GM23248 (cell line): ENCODE results near the gene RXRA. TPM values are rescaled to one million over a fixed set of nuclear protein-coding genes. Genes with fewer than 3 reads are reported as not detected.

Source experiments
- DNase-seq: peaks from one replicate; pipeline ENCODE4 v3.0.0-alpha.2; 2015
- H2AFZ ChIP-seq: fragments of 200-600 bp; sonication (generic); 2 replicates; pipeline ENCODE4 v1.6.1; 2016; ENCODE audit warnings: antibody characterized with exemption
- H3F3A ChIP-seq: fragments of 200-600 bp; sonication (generic); 2 replicates; pipeline ENCODE4 v1.6.1; 2016; ENCODE audit warnings: mild to moderate bottlenecking, antibody characterized with exemption, mixed run types; ENCODE audit not compliant: insufficient read depth
- H3K27ac ChIP-seq: fragments of 200-600 bp; sonication (generic); 2 replicates; pipeline ENCODE4 v1.5.1; 2016; ENCODE audit warnings: mild to moderate bottlenecking
- H3K27me3 ChIP-seq: fragments of 200-600 bp; sonication (generic); replicated peaks from 2 replicates; pipeline ENCODE4 v1.6.1; 2016; ENCODE audit warnings: mild to moderate bottlenecking; ENCODE audit not compliant: insufficient read depth
- H3K36me3 ChIP-seq: fragments of 200-600 bp; sonication (generic); 2 replicates; pipeline ENCODE4 v1.6.1; 2016; ENCODE audit warnings: low read depth, mild to moderate bottlenecking
- H3K4me1 ChIP-seq: fragments of 200-600 bp; sonication (generic); 2 replicates; pipeline ENCODE4 v1.6.1; 2016; ENCODE audit warnings: mild to moderate bottlenecking; ENCODE audit not compliant: insufficient read depth
- H3K4me2 ChIP-seq: fragments of 200-600 bp; sonication (generic); one replicate; pipeline ENCODE4 v1.6.1; 2016; ENCODE audit warnings: mild to moderate bottlenecking; ENCODE audit not compliant: unreplicated experiment
- H3K4me3 ChIP-seq: fragments of 200-600 bp; sonication (generic); 2 replicates; pipeline ENCODE4 v1.5.1; 2016; ENCODE audit warnings: mild to moderate bottlenecking
- H3K79me2 ChIP-seq: fragments of 200-600 bp; sonication (generic); 2 replicates; pipeline ENCODE4 v1.6.1; 2016; ENCODE audit warnings: mild to moderate bottlenecking; ENCODE audit not compliant: insufficient read depth
- H3K9ac ChIP-seq: fragments of 200-600 bp; sonication (generic); 2 replicates; pipeline ENCODE4 v1.6.1; 2016; ENCODE audit warnings: mild to moderate bottlenecking
- H3K9me2 ChIP-seq: fragments of 200-600 bp; sonication (generic); 2 replicates; pipeline ENCODE4 v1.6.1; 2016; ENCODE audit warnings: mixed run types, mild to moderate bottlenecking, moderate library complexity; ENCODE audit not compliant: insufficient read depth
- H3K9me3 ChIP-seq: fragments of 200-600 bp; sonication (generic); one replicate; pipeline ENCODE4 v1.6.1; 2017; ENCODE audit warnings: low read depth
- H4K20me1 ChIP-seq: fragments of 200-600 bp; sonication (generic); 2 replicates; pipeline ENCODE4 v1.6.0; 2016; ENCODE audit not compliant: insufficient read depth
- EZH2 ChIP-seq: fragments of 200-600 bp; sonication (generic); IDR thresholded peaks from 2 replicates; pipeline ENCODE4 v1.6.1; 2018; ENCODE audit warnings: antibody characterized with exemption, mild to moderate bottlenecking; ENCODE audit not compliant: insufficient read depth, poor library complexity, severe bottlenecking
- EZH2phosphoT487 ChIP-seq: fragments of 200-600 bp; sonication (generic); IDR thresholded peaks from 2 replicates; pipeline ENCODE4 v1.6.1; 2018; ENCODE audit warnings: antibody characterized with exemption, moderate library complexity, mild to moderate bottlenecking, low read depth; ENCODE audit not compliant: insufficient read depth
- WGBS, 2 experiments: methylation state at CpG; one replicate each; pipeline ENCODE4 v1.1.6; 2015 to 2017; ENCODE audit warnings: low lambda C conversion rate in 2 of 2, low coverage in 1 of 2; ENCODE audit errors: missing lambda C conversion rate in 2 of 2; 5-methylcytosine and 5-hydroxymethylcytosine counted together
- in situ Hi-C: fragments of 300-500 bp; cut with MboI; formaldehyde crosslinking; loops from 2 replicates; pipeline ENCODE4 v1.15.0; 2020
- polyA plus RNA-seq: library from polyadenylated mRNA; unstranded; fragments of >200 nt; fragmentation: Nextera tagmentation; extraction: Ambion mirVana; gene quantifications from 2 replicates; pipeline ENCODE4 v1.2.1, GENCODE V29; 2016
- total RNA-seq: library from RNA; depleted of rRNA; stranded (reverse); fragments of >200 nt; shearing (Covaris generic); gene quantifications from 2 replicates; pipeline ENCODE4 v1.2.3, GENCODE V29; 2014

Gene RXRA
- total and polyA plus RNA-seq, 2 experiments from 2014 or later, result 3.9 to 34.8 TPM

- TF ChIP-seq EZH2phosphoT487, result no peak
- no peak for TF ChIP-seq EZH2
- Histone ChIP-seq H3K36me3 (no peaks in the 10 kb centered on the region), H3K27ac (peak overlapping the region; percentile 86), H3K4me2 (peak overlapping the region; percentile 83), H3K4me3 (peak overlapping the region; percentile 85), H3K9me3 (no peaks in the 10 kb centered on the region), H3K79me2 (peaks cover 66% of the 10 kb centered on the region), H2AFZ (peak overlapping the region; percentile 25), H3F3A (peaks cover 8% of the 10 kb centered on the region; the same call in 1 of the 2 replicates), H3K27me3 (no peaks in the 10 kb centered on the region), H3K9ac (peak overlapping the region; percentile 84), H3K9me2 (no peaks in the 10 kb centered on the region), H3K4me1 (peaks cover 22% of the 10 kb centered on the region), H4K20me1 (no peaks in the 10 kb centered on the region; the same call in 1 of the 2 replicates)
- 3 to 4% methylated on average over 16 of the region's 16 CpGs for WGBS, 2 experiments
- in situ Hi-C loops, result no loop called here
- peak; percentile 68 for DNase-seq
These were observed 2.1 kb downstream of the RXRA start for GRCh38 chr9:134328341-134328840.

GRCh38 chr9:134328841-134329575, 2.8 kb downstream of the RXRA start:
- no peaks in the 10 kb centered on the region for H3K36me3 ChIP-seq
- H3K9ac ChIP-seq, result peak overlapping the region; percentile 84
- H3K9me2 ChIP-seq, result no peaks in the 10 kb centered on the region
- in situ Hi-C loops, result no loop called here
- peaks cover 18% of the 10 kb centered on the region for H3K4me1 ChIP-seq
- peaks cover 4% of the 10 kb centered on the region; the same call in 1 of the 2 replicates for H3F3A ChIP-seq
- peak overlapping the region; percentile 86 for H3K27ac ChIP-seq
- no peaks in the 10 kb centered on the region for H3K27me3 ChIP-seq
- H3K79me2 ChIP-seq, result peaks cover 72% of the 10 kb centered on the region
- H3K4me3 ChIP-seq, result peak overlapping the region; percentile 85
- peak overlapping the region; percentile 25 for H2AFZ ChIP-seq
- no peaks in the 10 kb centered on the region; the same call in 1 of the 2 replicates for H4K20me1 ChIP-seq
- no peak for TF ChIP-seq EZH2phosphoT487
- TF ChIP-seq EZH2, result no peak
- no peaks in the 10 kb centered on the region for H3K9me3 ChIP-seq
- WGBS, 2 experiments, result 4% methylated on average over 29 to 31 of the region's 31 CpGs
- DNase-seq, result peak; percentile 84
- H3K4me2 ChIP-seq, result peak overlapping the region; percentile 83

- 0 out of 2 replicates have a peak, but pooled peaks cover 2% of the 10 kb centered on the region for H3F3A ChIP-seq
- H3K9me3 ChIP-seq, result no peaks in the 10 kb centered on the region
- DNase-seq, result peak; percentile 37
- in situ Hi-C loops, result no loop called here
- TF ChIP-seq EZH2 (no peak), EZH2phosphoT487 (no peak)
- H4K20me1 ChIP-seq, result no peaks in the 10 kb centered on the region; the same call in 1 of the 2 replicates
- H3K4me2 ChIP-seq, result peak overlapping the region; percentile 83
- H3K4me3 ChIP-seq, result peak overlapping the region; percentile 85
- H2AFZ ChIP-seq, result peak overlapping the region; percentile 25; the same call in 1 of the 2 replicates
- H3K27ac ChIP-seq, result peak overlapping the region; percentile 86
- H3K4me1 ChIP-seq, result peaks cover 14% of the 10 kb centered on the region
- no peaks in the 10 kb centered on the region for H3K27me3 ChIP-seq
- peaks cover 77% of the 10 kb centered on the region for H3K79me2 ChIP-seq
- peak overlapping the region; percentile 84 for H3K9ac ChIP-seq
- no peaks in the 10 kb centered on the region for H3K9me2 ChIP-seq
- no peaks in the 10 kb centered on the region for H3K36me3 ChIP-seq
- WGBS, 2 experiments, result 13 to 16% methylated on average over 4 to 6 of the region's 7 CpGs
These were observed 3.3 kb downstream of the RXRA start for GRCh38 chr9:134329576-134329855.

GRCh38 chr9:134329886-134330285, 3.6 kb downstream of the RXRA start:
- in situ Hi-C loops, result no loop called here

More at GRCh38 chr9:134329886-134330285, 3.6 kb downstream of the RXRA start:
- H3K9ac ChIP-seq, result peak overlapping the region; percentile 84
- H3K4me1 ChIP-seq, result peaks cover 14% of the 10 kb centered on the region
- no peaks in the 10 kb centered on the region for H3F3A ChIP-seq
- H3K79me2 ChIP-seq, result peaks cover 81% of the 10 kb centered on the region
- TF ChIP-seq EZH2 (no peak), EZH2phosphoT487 (no peak)
- H3K27me3 ChIP-seq, result no peaks in the 10 kb centered on the region
- peak; percentile 52 for DNase-seq
- H3K4me3 ChIP-seq, result peak overlapping the region; percentile 85
- H4K20me1 ChIP-seq, result no peaks in the 10 kb centered on the region; the same call in 1 of the 2 replicates
- H3K36me3 ChIP-seq, result no peaks in the 10 kb centered on the region
- H2AFZ ChIP-seq, result no peak overlapping the region
- 15 to 19% methylated on average over 4 to 5 of the region's 5 CpGs for WGBS, 2 experiments
- peak overlapping the region; percentile 83 for H3K4me2 ChIP-seq
- peak overlapping the region; percentile 86 for H3K27ac ChIP-seq
- no peaks in the 10 kb centered on the region for H3K9me2 ChIP-seq
- no peaks in the 10 kb centered on the region for H3K9me3 ChIP-seq
